ENCODE results near the gene KRTAP5-1. TPM values are rescaled to one million over a fixed set of nuclear protein-coding genes. Genes with fewer than 3 reads are reported as not detected.

KRTAP5-1 gene
- total RNA-seq, 4 donors from 2014 or later = not detected

- TF ChIP-seq POLR2A (IDR thresholded peaks at IDR 0.05) = no peak
- TF ChIP-seq, protein P1, sequence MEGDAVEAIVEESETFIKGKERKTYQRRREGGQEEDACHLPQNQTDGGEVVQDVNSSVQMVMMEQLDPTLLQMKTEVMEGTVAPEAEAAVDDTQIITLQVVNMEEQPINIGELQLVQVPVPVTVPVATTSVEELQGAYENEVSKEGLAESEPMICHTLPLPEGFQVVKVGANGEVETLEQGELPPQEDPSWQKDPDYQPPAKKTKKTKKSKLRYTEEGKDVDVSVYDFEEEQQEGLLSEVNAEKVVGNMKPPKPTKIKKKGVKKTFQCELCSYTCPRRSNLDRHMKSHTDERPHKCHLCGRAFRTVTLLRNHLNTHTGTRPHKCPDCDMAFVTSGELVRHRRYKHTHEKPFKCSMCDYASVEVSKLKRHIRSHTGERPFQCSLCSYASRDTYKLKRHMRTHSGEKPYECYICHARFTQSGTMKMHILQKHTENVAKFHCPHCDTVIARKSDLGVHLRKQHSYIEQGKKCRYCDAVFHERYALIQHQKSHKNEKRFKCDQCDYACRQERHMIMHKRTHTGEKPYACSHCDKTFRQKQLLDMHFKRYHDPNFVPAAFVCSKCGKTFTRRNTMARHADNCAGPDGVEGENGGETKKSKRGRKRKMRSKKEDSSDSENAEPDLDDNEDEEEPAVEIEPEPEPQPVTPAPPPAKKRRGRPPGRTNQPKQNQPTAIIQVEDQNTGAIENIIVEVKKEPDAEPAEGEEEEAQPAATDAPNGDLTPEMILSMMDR (IDR thresholded peaks at IDR 0.05) = no peak
- H3K27ac ChIP-seq = peak overlapping the region in 3 of 4 donors; percentile 5 to 55 (median 23)
- H3K27me3 ChIP-seq = peaks cover 0 to 8% of the 10 kb centered on the region in 2 donors
- peak overlapping the region in 3 of 4 donors; percentile 42 to 61 (median 53) for H3K4me3 ChIP-seq
- H3K9me3 ChIP-seq = no peaks in the 10 kb centered on the region
- H3K36me3 ChIP-seq = no peaks in the 10 kb centered on the region
- H3K4me1 ChIP-seq = peaks cover 0 to 29% (median 25%) of the 10 kb centered on the region in 4 donors
- no peak for DNase-seq
Observed at GRCh38 chr11:1547467-1548098, 37.5 kb downstream of the KRTAP5-1 start.

GRCh38 chr11:1546536-1547466 lies 38.3 kb downstream of the KRTAP5-1 start:
- H3K27ac ChIP-seq = peak overlapping the region in 3 of 4 donors; percentile 5 to 55 (median 37)
- no peaks in the 10 kb centered on the region for H3K36me3 ChIP-seq
- peaks cover 0 to 29% (median 25%) of the 10 kb centered on the region in 4 donors for H3K4me1 ChIP-seq
- H3K27me3 ChIP-seq = peaks cover 0 to 8% of the 10 kb centered on the region in 2 donors
- TF ChIP-seq, protein P1 (IDR thresholded peaks at IDR 0.05) = peak in 5 of 6 experiments; percentile 25 to 88 (median 80)
- no peak for TF ChIP-seq POLR2A (IDR thresholded peaks at IDR 0.05)
- peak in 2 of 3 donors; percentile 70 to 79 for DNase-seq
- H3K9me3 ChIP-seq = no peaks in the 10 kb centered on the region
- peak overlapping the region; percentile 20 to 61 (median 48) for H3K4me3 ChIP-seq

DNA sequence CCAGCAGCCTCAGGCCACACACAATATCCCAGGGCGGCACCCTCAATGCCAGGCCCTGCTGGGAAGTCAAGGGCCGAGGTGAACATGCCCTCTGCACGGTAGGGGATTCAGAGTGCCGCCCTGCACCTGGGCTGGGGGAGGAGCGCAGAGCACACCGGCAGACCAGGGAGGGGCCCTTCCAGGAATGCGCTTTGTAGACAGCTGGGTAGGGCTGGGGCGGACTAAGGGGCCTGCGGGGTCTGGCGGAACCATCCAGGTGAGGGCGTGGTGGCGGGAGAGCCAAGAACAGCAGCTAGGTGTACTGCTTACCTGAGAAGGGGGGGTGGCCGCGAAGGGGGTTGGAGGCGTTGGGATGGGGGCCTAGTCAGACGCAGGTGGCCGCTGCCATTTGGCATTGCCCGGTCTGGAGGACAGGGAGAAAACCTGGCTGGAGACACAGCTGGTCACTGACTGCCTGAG lies 39.0 kb downstream of the KRTAP5-1 start:
- Histone ChIP-seq H3K36me3 (no peaks in the 10 kb centered on the region), H3K4me3 (peak overlapping the region in 2 of 4 donors; percentile 53 to 61), H3K27me3 (peaks cover 0 to 8% of the 10 kb centered on the region in 2 donors), H3K4me1 (peaks cover 0 to 29% (median 25%) of the 10 kb centered on the region in 4 donors), H3K27ac (peak overlapping the region in 2 of 4 donors; percentile 37 to 55), H3K9me3 (no peaks in the 10 kb centered on the region)
- DNase-seq = peak in 2 of 3 donors; percentile 63 to 76
- TF ChIP-seq, protein P1 (IDR thresholded peaks at IDR 0.05) = no peak
- TF ChIP-seq POLR2A (IDR thresholded peaks at IDR 0.05) = no peak

GRCh38 chr11:1545432-1545831 lies 39.7 kb downstream of the KRTAP5-1 start:
- H3K36me3 ChIP-seq = no peaks in the 10 kb centered on the region
- H3K9me3 ChIP-seq = no peaks in the 10 kb centered on the region
- H3K27ac ChIP-seq = no peak overlapping the region
- H3K4me3 ChIP-seq = no peak overlapping the region
- peaks cover 0 to 8% of the 10 kb centered on the region in 2 donors for H3K27me3 ChIP-seq
- DNase-seq = no peak
- TF ChIP-seq POLR2A (IDR thresholded peaks at IDR 0.05) = no peak
- TF ChIP-seq, protein P1 (IDR thresholded peaks at IDR 0.05) = no peak
- peaks cover 0 to 29% (median 25%) of the 10 kb centered on the region in 4 donors for H3K4me1 ChIP-seq

- no peak for DNase-seq
- Histone ChIP-seq H3K9me3 (no peaks in the 10 kb centered on the region), H3K4me3 (no peak overlapping the region), H3K4me1 (peaks cover 0 to 29% (median 25%) of the 10 kb centered on the region in 4 donors), H3K36me3 (no peaks in the 10 kb centered on the region), H3K27ac (no peak overlapping the region), H3K27me3 (peaks cover 0 to 8% of the 10 kb centered on the region in 2 donors)
- TF ChIP-seq POLR2A (IDR thresholded peaks at IDR 0.05) = no peak
- TF ChIP-seq, protein P1 (IDR thresholded peaks at IDR 0.05) = no peak
Observed at GRCh38 chr11:1544536-1544935, 40.5 kb downstream of the KRTAP5-1 start.

Measured in Peyer's patch (tissue), 4 donors.